ENCODE results near the gene TRIM60.
"Not testable (repeated sequence)": the region's sequence is repeated elsewhere in the genome, so short reads cannot be mapped to it uniquely, and the experiment has no call there.

TRIM60 gene

GRCh38 chr4:165077034-165077578, 45.3 kb downstream of the TRIM60 start:
- Histone ChIP-seq H3F3A (ENCODE audit: control insufficient read depth, insufficient read depth) (no peaks in the 10 kb centered on the region), H4K20me1 (ENCODE audit: control insufficient read depth, insufficient read depth, low read depth, low read length) (no peaks in the 10 kb centered on the region), H3K27ac (ENCODE audit: low read depth, low read length) (no peak overlapping the region), H3K9me3 (ENCODE audit: control insufficient read depth, insufficient read depth, low read length) (no peaks in the 10 kb centered on the region), H3K79me2 (ENCODE audit: control insufficient read depth, low read length) (no peaks in the 10 kb centered on the region), H3K4me2 (ENCODE audit: low read length) (no peak overlapping the region), H3K27me3 (ENCODE audit: control insufficient read depth, low read length) (no peaks in the 10 kb centered on the region), H3K4me3 (ENCODE audit: low read length) (no peak overlapping the region), H3K36me3 (ENCODE audit: control insufficient read depth, low read length) (peaks cover 15% of the 10 kb centered on the region), H3K9me2 (replicated peaks; ENCODE audit: control insufficient read depth, low read length) (no peaks in the 10 kb centered on the region), H3K4me1 (ENCODE audit: control insufficient read depth, low read length) (no peaks in the 10 kb centered on the region)
- TF ChIP-seq CTCF (IDR thresholded peaks at IDR 0.05; ENCODE audit: low read depth, low read length, poor library complexity, severe bottlenecking), result no peak
- no peak for TF ChIP-seq EZH2phosphoT487 (IDR thresholded peaks at IDR 0.05; ENCODE audit: borderline replicate concordance, low read length)

- Histone ChIP-seq H4K20me1 (ENCODE audit: control insufficient read depth, insufficient read depth, low read depth, low read length) (no peaks in the 10 kb centered on the region), H3K4me3 (ENCODE audit: low read length) (no peak overlapping the region), H3K9me3 (ENCODE audit: control insufficient read depth, insufficient read depth, low read length) (no peaks in the 10 kb centered on the region), H3K36me3 (ENCODE audit: control insufficient read depth, low read length) (peaks cover 15% of the 10 kb centered on the region), H3K4me1 (ENCODE audit: control insufficient read depth, low read length) (no peaks in the 10 kb centered on the region), H3K79me2 (ENCODE audit: control insufficient read depth, low read length) (no peaks in the 10 kb centered on the region), H3K27ac (ENCODE audit: low read depth, low read length) (no peak overlapping the region), H3F3A (ENCODE audit: control insufficient read depth, insufficient read depth) (no peaks in the 10 kb centered on the region), H3K9me2 (replicated peaks; ENCODE audit: control insufficient read depth, low read length) (no peaks in the 10 kb centered on the region), H3K4me2 (ENCODE audit: low read length) (no peak overlapping the region), H3K27me3 (ENCODE audit: control insufficient read depth, low read length) (no peaks in the 10 kb centered on the region)
- TF ChIP-seq EZH2phosphoT487 (IDR thresholded peaks at IDR 0.05; ENCODE audit: borderline replicate concordance, low read length) (no peak), CTCF (IDR thresholded peaks at IDR 0.05; ENCODE audit: low read depth, low read length, poor library complexity, severe bottlenecking) (no peak)
These were observed 47.7 kb downstream of the TRIM60 start for GRCh38 chr4:165079476-165079875.

GRCh38 chr4:165084787-165085186, 53.0 kb downstream of the TRIM60 start:
- H3F3A ChIP-seq (ENCODE audit: control insufficient read depth, insufficient read depth); H3K9me3 ChIP-seq (ENCODE audit: control insufficient read depth, insufficient read depth, low read length); H3K79me2 ChIP-seq (ENCODE audit: control insufficient read depth, low read length); H3K4me1 ChIP-seq (ENCODE audit: control insufficient read depth, low read length); H3K4me3 ChIP-seq (ENCODE audit: low read length); H4K20me1 ChIP-seq (ENCODE audit: control insufficient read depth, insufficient read depth, low read depth, low read length); H3K27ac ChIP-seq (ENCODE audit: low read depth, low read length); H3K27me3 ChIP-seq (ENCODE audit: control insufficient read depth, low read length); H3K9me2 ChIP-seq (replicated peaks; ENCODE audit: control insufficient read depth, low read length); H3K4me2 ChIP-seq (ENCODE audit: low read length): not testable (repeated sequence)
- peaks cover 33% of the 10 kb centered on the region for H3K36me3 ChIP-seq (ENCODE audit: control insufficient read depth, low read length)

GRCh38 chr4:165085946-165086345, 54.1 kb downstream of the TRIM60 start:
- Histone ChIP-seq H4K20me1 (ENCODE audit: control insufficient read depth, insufficient read depth, low read depth, low read length) (no peaks in the 10 kb centered on the region), H3K36me3 (ENCODE audit: control insufficient read depth, low read length) (peaks cover 33% of the 10 kb centered on the region), H3K79me2 (ENCODE audit: control insufficient read depth, low read length) (no peaks in the 10 kb centered on the region), H3K4me3 (ENCODE audit: low read length) (no peak overlapping the region), H3K4me1 (ENCODE audit: control insufficient read depth, low read length) (no peaks in the 10 kb centered on the region), H3F3A (ENCODE audit: control insufficient read depth, insufficient read depth) (no peaks in the 10 kb centered on the region), H3K27ac (ENCODE audit: low read depth, low read length) (no peak overlapping the region), H3K4me2 (ENCODE audit: low read length) (no peak overlapping the region), H3K9me3 (ENCODE audit: control insufficient read depth, insufficient read depth, low read length) (no peaks in the 10 kb centered on the region), H3K9me2 (replicated peaks; ENCODE audit: control insufficient read depth, low read length) (no peaks in the 10 kb centered on the region), H3K27me3 (ENCODE audit: control insufficient read depth, low read length) (no peaks in the 10 kb centered on the region)
- TF ChIP-seq CTCF (IDR thresholded peaks at IDR 0.05; ENCODE audit: low read depth, low read length, poor library complexity, severe bottlenecking) (no peak), EZH2phosphoT487 (IDR thresholded peaks at IDR 0.05; ENCODE audit: borderline replicate concordance, low read length) (no peak)

All from DOHH2 (cell line).